GM21529 (cell line): ENCODE measurements around the gene B9D2.
"Not testable (repeated sequence)": the region's sequence is repeated elsewhere in the genome, so short reads cannot be mapped to it uniquely, and the experiment has no call there.

Experiments
- ATAC-seq: cut with Tn5 transposase; IDR thresholded peaks from one replicate; pipeline ENCODE4 v1.9.1; 2021; ENCODE audit not compliant: unreplicated experiment

The B9D2 gene, protein sequence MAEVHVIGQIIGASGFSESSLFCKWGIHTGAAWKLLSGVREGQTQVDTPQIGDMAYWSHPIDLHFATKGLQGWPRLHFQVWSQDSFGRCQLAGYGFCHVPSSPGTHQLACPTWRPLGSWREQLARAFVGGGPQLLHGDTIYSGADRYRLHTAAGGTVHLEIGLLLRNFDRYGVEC

DNA sequence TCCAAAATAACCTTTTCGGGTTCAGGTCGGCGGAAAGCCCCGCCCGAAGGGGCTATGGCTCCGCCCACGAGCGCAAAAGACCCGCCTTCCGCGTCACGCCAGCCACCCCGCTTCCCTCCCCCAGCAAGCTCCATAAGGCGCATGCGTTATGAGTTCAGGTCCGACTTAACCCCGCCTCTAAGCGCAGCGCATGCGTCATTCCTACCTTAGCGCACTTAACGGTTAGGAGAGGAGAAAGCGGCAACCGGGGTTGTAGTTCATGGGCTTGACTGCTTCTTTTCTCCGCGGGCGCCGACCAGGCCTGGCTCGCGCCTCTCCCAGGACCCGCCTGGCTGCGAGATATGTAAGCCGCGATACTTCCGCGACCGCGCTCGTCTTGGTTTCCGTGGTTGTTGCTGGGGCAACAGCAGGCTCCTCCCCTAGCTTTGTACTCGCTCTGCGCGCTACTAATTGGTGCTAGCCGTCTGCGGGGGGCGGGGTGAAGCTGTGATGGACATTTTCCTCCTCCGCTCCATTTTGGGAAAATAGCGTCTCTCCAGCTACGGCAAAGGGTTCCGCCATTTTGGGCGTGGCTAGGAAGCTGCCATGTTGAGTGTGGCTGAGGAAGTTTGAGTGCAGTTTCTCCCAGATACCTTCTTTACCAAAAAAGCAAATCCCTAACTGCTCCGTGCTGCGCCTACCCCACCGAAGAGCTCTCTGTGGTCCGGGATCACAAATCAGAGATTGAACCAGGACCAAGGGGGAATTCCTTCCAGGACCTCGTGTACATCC, at the start of gene B9D2:
Gene B9D2, minus strand, starts transcription at position 397 of the 771 bp plus-strand sequence. CDS start 630 bp downstream, outside the sequence.
- ATAC-seq, result peak; percentile 88

GRCh38 chr19:41412953-41413352, 49.0 kb upstream of the B9D2 start:
- ATAC-seq, result no peak

DNA sequence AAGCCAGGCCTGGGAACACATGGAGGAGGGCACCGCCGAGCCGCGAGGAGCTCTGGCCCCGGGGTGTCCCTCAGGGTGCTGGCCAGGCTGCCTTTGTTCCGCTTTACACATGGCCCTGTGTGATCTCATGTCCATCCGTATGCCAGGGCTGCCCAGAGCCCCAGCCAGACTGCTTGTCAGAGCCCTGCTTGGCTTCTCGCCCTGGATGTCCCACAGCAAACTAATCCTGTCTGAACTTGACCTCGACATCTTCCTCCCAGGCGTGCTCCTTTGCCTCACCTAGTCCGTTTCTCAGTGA, 48.0 kb upstream of the B9D2 start:
- ATAC-seq, result no peak

- no peak for ATAC-seq
Measured at GRCh38 chr19:41411100-41411967, 47.4 kb upstream of the B9D2 start.

DNA sequence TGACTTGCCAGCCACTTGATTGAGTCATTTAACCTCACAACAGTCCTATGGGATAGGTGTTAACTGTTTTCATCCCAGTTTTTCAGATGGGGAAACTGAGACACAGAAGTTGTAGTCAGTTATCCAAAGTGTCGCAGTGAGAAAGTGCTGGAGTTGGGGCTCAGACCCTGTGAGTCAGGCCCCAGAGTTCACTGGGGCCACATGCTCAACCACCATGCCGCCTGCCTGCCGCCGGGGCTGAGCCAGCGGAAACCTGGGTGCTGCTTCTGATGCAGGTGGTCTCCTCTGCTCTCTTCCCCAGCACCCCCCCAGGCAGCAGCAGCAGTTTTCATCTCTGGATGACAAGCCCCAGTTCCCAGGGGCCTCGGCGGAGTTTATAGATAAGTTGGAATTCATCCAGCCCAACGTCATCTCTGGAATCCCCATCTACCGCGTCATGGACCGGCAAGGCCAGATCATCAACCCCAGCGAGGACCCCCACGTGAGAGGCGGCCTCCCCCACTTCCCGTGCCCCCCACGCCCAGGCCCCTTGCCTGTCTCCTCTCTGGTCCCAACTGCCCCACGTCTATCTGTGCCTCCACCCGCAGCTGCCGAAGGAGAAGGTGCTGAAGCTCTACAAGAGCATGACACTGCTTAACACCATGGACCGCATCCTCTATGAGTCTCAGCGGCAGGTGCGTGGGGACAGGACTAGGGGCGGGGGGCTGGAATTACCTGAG, 46.5 kb upstream of the B9D2 start:
- ATAC-seq, result no peak

- no peak for ATAC-seq
Measured at GRCh38 chr19:41409288-41409687, 45.3 kb upstream of the B9D2 start.

DNA sequence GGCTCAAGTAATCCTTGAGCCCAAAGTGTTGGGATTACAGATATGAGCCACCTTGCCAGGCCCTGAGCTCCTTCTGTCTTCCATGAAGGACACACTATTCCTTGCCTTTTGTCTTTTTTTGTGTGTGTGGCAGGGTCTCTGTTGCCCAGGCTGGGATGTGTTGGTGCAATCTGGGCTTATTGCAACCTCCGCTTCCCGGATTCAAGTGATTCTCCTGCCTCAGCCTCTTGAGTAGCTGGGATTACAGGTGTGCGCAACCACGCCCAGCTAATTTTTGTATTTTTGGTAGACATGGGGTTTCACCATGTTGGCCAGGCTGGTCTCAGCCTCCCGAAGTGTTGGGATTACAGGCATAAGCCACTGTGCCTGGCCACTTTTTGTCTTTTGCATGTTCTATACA, 44.9 kb upstream of the B9D2 start:
- ATAC-seq, result not testable (repeated sequence)

- ATAC-seq, result no peak
Measured at GRCh38 chr19:41408256-41408655, 44.3 kb upstream of the B9D2 start.

DNA sequence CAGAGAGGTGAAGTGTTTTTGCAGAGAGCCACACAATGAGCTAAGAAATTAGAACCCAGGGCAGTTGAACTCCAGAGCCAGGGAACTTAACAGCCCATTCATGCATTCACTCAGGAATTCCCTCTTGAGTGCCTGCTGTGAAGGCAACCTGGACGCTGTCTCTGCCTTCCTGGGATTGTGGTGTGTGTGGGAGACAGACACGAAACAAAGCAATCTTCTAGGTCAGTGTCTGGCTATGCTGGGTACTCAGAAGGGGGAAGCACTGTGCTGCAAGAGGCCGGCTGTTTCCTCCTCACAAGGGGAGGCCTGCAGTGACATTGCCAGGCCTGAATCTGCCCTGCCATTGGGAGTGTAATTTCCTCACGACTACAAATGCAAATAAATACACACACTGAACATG, 43.3 kb upstream of the B9D2 start:
- ATAC-seq, result no peak

GRCh38 chr19:41405776-41406175, 41.8 kb upstream of the B9D2 start:
- no peak for ATAC-seq

- no peak for ATAC-seq
Measured at GRCh38 chr19:41403181-41403970, 39.4 kb upstream of the B9D2 start.

DNA sequence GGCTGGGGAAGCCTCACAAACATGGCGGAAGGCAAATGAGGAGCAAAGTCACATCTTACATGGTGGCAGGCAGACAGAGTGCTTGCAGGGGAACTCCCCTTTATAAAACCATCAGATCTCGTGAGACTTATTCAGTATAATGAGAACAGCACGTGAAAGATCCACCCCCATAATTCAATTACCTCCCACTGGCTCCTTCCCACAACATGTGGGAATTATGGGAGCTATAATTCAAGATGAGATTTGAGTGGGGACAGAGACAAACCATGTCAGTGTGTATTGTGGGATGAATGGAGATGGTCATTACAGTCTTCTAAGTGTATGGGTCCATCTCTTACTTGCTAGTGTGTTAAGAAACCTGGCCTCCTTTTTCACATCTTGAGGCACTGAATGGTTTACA, 38.1 kb upstream of the B9D2 start:
- ATAC-seq, result no peak

DNA sequence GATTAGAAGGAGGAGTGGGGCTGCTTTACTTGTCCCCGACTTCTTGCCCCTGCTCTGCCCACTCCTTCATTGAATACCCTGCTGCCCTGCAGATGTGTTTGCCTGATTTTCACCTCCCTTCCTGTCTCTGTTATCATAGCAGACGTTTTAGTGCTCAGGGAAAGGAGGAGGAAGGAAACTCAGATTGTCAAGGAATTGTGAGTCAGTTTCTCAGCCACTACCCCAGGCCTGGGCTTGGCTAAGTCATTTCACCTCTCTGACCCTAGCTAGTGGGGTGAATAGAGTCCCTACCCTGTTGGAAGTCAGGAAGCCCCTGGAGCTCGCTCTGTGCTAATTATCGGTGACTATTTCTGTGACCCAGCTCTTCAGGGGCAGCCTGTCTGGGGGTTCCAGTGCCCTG, 37.5 kb upstream of the B9D2 start:
- ATAC-seq, result no peak

- no peak for ATAC-seq
Measured at GRCh38 chr19:41399525-41399924, 35.6 kb upstream of the B9D2 start.

- no peak for ATAC-seq
Measured at GRCh38 chr19:41399091-41399490, 35.1 kb upstream of the B9D2 start.

DNA sequence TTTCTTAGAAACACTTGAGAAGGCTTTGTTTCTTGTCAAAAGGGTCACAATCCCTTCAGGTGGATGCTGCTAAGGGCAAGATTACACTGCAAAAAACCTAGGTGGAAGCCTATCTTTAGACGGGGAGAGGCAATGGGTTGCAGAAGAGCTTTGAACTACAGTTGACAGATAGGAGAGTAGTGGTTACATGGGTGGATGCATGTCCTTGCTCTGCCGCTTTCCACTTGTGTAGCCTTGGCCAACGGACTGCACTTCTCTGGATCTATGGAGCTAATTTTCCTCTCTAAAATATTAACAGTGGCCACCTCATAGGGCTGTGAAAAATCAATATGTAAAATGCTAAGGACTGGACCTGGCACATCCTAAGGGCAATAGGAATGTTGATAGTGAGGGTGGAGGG, 34.6 kb upstream of the B9D2 start:
- ATAC-seq, result no peak

GRCh38 chr19:41398050-41398418, 34.1 kb upstream of the B9D2 start:
- ATAC-seq, result no peak

DNA sequence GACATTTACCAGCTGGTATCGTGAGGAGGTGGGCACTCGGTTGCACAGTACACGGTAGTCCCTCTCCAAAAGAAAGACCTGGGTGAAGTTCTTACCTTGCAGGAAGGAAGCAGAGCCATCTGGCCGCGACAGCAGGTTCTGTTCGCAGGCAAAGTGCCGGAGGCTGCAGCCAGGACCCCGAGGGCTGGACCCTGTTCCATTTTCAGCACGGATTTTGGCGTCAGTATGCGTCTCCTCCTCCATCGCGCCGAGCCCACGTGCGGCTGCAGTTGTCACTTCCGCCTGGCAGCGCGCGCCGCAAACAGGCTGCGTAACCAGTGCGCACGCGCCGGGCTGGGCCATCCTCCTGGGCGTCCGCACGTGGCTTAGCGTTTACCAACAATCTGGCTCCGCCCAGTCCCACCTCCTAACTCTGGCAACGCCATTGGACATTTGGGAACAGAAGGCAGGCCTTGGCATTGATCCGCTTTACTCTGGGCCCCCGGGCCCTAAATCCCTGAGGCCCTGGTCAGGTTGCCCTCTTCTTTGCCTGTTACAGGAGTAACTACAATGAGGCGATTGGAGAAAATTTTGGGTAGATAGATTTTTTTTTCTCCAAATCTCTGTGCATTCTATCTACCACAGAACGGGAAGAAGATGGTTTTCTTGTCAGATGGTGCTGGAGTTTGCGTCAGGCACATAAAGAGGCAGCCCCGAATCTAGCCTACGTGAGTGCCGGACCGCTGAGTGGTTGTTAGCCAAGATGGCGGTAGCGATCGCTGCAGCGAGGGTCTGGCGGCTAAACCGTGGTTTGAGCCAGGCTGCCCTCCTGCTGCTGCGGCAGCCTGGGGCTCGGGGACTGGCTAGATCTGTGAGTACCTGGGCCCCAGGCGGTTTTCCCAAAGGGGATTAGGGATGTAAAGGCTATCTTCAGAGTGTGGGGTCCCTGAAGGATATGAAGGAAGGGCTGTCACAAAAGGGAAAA, 33.4 kb upstream of the B9D2 start, which contains the start of the genes BCKDHA and EXOSC5:
Gene BCKDHA, plus strand, starts transcription at position 733 of the 964 bp plus-strand sequence. Its CDS starts 10 bp downstream, at position 743.
Gene EXOSC5, minus strand, starts transcription at position 274 of the 964 bp plus-strand sequence. Its CDS starts 31 bp downstream, at position 243.
- peak; percentile 88 for ATAC-seq

DNA sequence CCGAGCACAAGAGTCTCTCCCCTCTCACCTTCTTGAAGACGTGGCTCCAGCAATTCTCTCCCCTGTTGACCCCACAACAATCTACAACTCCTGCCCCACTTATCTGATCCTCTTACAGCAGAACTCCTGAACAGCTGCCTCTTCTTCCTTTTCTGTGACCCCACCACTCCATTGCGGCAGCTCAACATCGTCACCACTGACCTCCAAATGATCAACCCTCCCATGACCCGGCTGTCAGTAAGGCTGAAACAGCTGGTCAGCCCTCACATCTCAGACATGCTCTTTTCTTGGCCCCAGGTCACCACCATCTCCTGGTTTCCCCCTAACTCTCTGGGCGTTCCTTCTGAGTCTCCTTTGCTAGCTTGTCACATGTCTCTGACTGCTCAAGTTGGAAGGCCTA, 31.4 kb upstream of the B9D2 start:
- ATAC-seq, result no peak
